Neuronal stem cell (in vitro differentiated cells): ENCODE results near the gene KIF12.

Experiments
- DNase-seq: peaks from one replicate; pipeline ENCODE4 v3.0.0-alpha.2; 2013; ENCODE audit warnings: low spot score
- H2AFZ ChIP-seq: one replicate; pipeline ENCODE4 v1.6.1; 2013; ENCODE audit warnings: mild to moderate bottlenecking, low read length, inconsistent platforms
- H2AK5ac ChIP-seq: 2 replicates; pipeline ENCODE4 v1.6.1; 2013; ENCODE audit warnings: low read depth, mild to moderate bottlenecking, inconsistent platforms, low read length, moderate library complexity, mixed read lengths
- H2BK120ac ChIP-seq: 2 replicates; pipeline ENCODE4 v1.6.1; 2013; ENCODE audit warnings: low read depth, mild to moderate bottlenecking, inconsistent platforms, low read length, moderate library complexity, mixed read lengths
- H2BK12ac ChIP-seq: one replicate; pipeline ENCODE4 v1.6.1; 2013; ENCODE audit warnings: low read length, inconsistent platforms
- H2BK15ac ChIP-seq: 2 replicates; pipeline ENCODE4 v1.6.1; 2013; ENCODE audit warnings: mild to moderate bottlenecking, low read length, inconsistent platforms, mixed read lengths
- H2BK5ac ChIP-seq: one replicate; pipeline ENCODE4 v1.6.1; 2013; ENCODE audit warnings: inconsistent platforms, mild to moderate bottlenecking, low read length, moderate library complexity
- H3K14ac ChIP-seq: one replicate; pipeline ENCODE4 v1.6.1; 2013; ENCODE audit warnings: low read length, inconsistent platforms
- H3K18ac ChIP-seq: 2 replicates; pipeline ENCODE4 v1.6.1; 2013; ENCODE audit warnings: low read length, inconsistent platforms
- H3K23ac ChIP-seq: 2 replicates; pipeline ENCODE4 v1.6.1; 2013; ENCODE audit warnings: low read depth, mild to moderate bottlenecking, mixed read lengths, low read length, inconsistent platforms; ENCODE audit not compliant: poor library complexity
- H3K27ac ChIP-seq: replicated peaks from 3 replicates; pipeline ENCODE4 v1.5.1; 2013; ENCODE audit warnings: low read length, inconsistent platforms
- H3K27me3 ChIP-seq, 3 experiments: 2 replicates each; pipeline ENCODE4 v1.6.1; 2013; ENCODE audit warnings: low read length in 3 of 3, mild to moderate bottlenecking in 2 of 3, inconsistent platforms in 1 of 3, low read depth in 1 of 3, mixed read lengths in 1 of 3, moderate library complexity in 1 of 3; ENCODE audit not compliant: control insufficient read depth in 3 of 3, insufficient read depth in 3 of 3
- H3K36me3 ChIP-seq, 2 donors: replicated peaks in 1 of 2; 2 replicates each; pipeline ENCODE4 v1.6.1; 2013; ENCODE audit warnings: low read length in 2 of 2; ENCODE audit not compliant: control insufficient read depth in 2 of 2, insufficient read depth in 2 of 2
- H3K4ac ChIP-seq: 2 replicates; pipeline ENCODE4 v1.6.1; 2013; ENCODE audit warnings: inconsistent platforms, mild to moderate bottlenecking, low read length, moderate library complexity
- H3K4me1 ChIP-seq, 2 donors: 1 replicate in 1 of 2; 2 replicates in 1 of 2; pipeline ENCODE4 v1.6.1; 2013; ENCODE audit warnings: low read length in 2 of 2, low read depth in 1 of 2; ENCODE audit not compliant: control insufficient read depth in 2 of 2, insufficient read depth in 1 of 2
- H3K4me2 ChIP-seq: one replicate; pipeline ENCODE4 v1.6.1; 2013; ENCODE audit warnings: mild to moderate bottlenecking, low read length, inconsistent platforms; ENCODE audit not compliant: insufficient read depth, poor library complexity, severe bottlenecking
- H3K4me3 ChIP-seq, 2 donors: 2 replicates each; pipeline ENCODE4 v1.5.1; 2013; ENCODE audit warnings: low read length in 2 of 2, mild to moderate bottlenecking in 2 of 2, inconsistent platforms in 1 of 2, moderate library complexity in 1 of 2
- H3K79me1 ChIP-seq: one replicate; pipeline ENCODE4 v1.6.1; 2013; ENCODE audit warnings: low read depth, mild to moderate bottlenecking, inconsistent platforms, low read length, moderate library complexity
- H3K9ac ChIP-seq: one replicate; pipeline ENCODE4 v1.6.1; 2013; ENCODE audit warnings: mild to moderate bottlenecking, low read depth, low read length, inconsistent platforms; ENCODE audit not compliant: poor library complexity
- H3K9me3 ChIP-seq, 2 donors: replicated peaks in 1 of 2; 2 replicates each; pipeline versions ENCODE3 to v1.6.1; 2013; ENCODE audit warnings: low read length in 2 of 2, mild to moderate bottlenecking in 2 of 2, inconsistent platforms in 1 of 2, low read depth in 1 of 2, mixed read lengths in 1 of 2, moderate library complexity in 1 of 2; ENCODE audit not compliant: control insufficient read depth in 2 of 2, insufficient read depth in 1 of 2
- H4K8ac ChIP-seq: one replicate; pipeline ENCODE4 v1.6.1; 2013; ENCODE audit warnings: low read depth, mild to moderate bottlenecking, inconsistent platforms, low read length, moderate library complexity
- H4K91ac ChIP-seq: one replicate; pipeline ENCODE4 v1.6.1; 2013; ENCODE audit warnings: low read length, low read depth, mild to moderate bottlenecking, inconsistent platforms; ENCODE audit not compliant: poor library complexity
- WGBS, 2 donors: extraction: QIAGEN DNeasy Blood & Tissue Kit; methylation state at CpG; one replicate each; pipeline ENCODE4 v1.1.7; 2013; ENCODE audit warnings: missing lambda C conversion rate in 2 of 2, mixed read lengths in 1 of 2; ENCODE audit not compliant: insufficient read length in 2 of 2, insufficient replicate concordance in 1 of 2; ENCODE audit errors: extremely low coverage in 2 of 2; 5-methylcytosine and 5-hydroxymethylcytosine counted together

Gene KIF12

DNA sequence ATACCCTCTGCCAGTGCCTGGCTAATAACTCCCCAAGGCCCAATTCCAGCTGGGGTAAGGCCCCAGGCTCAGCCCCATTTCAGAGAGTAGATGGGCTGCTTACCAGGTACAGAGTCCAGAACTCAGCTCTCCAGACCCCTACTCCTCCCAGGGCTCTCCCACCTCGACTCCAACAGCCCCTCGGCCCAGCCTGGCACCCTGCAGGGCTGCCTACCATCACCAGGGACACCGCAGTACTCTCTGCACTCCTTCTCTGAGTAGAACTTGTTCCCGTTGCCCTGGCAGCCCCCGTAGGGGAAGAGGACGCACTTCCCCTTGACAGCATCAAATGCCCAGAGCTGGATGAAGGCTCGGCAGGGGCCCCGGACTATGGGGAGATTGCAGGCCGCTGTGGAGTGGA is 38.4 kb downstream of the KIF12 start:
- H2BK5ac ChIP-seq: no peak overlapping the region
- no peak overlapping the region for H4K8ac ChIP-seq
- H3K4me3 ChIP-seq: no peak overlapping the region
- no peaks in the 10 kb centered on the region for H3K79me1 ChIP-seq
- peaks cover 0 to 2% of the 10 kb centered on the region in 2 donors for H3K4me1 ChIP-seq
- no peak overlapping the region for H2BK15ac ChIP-seq
- H2BK12ac ChIP-seq: no peak overlapping the region
- H3K18ac ChIP-seq: peak overlapping the region; percentile 21
- peaks cover 2 to 8% of the 10 kb centered on the region in 2 donors for H3K36me3 ChIP-seq
- H2AFZ ChIP-seq: no peak overlapping the region
- no peak overlapping the region for H3K14ac ChIP-seq
- no peak overlapping the region for H2BK120ac ChIP-seq
- no peak overlapping the region for H3K9ac ChIP-seq
- WGBS, 2 donors: no CpG with 5 or more reads among the region's 9 CpGs
- no peak overlapping the region for H2AK5ac ChIP-seq
- H4K91ac ChIP-seq: no peak overlapping the region
- no peak overlapping the region for H3K4me2 ChIP-seq
- peaks cover 0 to 2% of the 10 kb centered on the region in 2 donors for H3K9me3 ChIP-seq
- no peak overlapping the region for H3K27ac ChIP-seq
- no peak overlapping the region for H3K23ac ChIP-seq
- no peak for DNase-seq
- no peak overlapping the region for H3K4ac ChIP-seq
- H3K27me3 ChIP-seq: no peaks in the 10 kb centered on the region

DNA sequence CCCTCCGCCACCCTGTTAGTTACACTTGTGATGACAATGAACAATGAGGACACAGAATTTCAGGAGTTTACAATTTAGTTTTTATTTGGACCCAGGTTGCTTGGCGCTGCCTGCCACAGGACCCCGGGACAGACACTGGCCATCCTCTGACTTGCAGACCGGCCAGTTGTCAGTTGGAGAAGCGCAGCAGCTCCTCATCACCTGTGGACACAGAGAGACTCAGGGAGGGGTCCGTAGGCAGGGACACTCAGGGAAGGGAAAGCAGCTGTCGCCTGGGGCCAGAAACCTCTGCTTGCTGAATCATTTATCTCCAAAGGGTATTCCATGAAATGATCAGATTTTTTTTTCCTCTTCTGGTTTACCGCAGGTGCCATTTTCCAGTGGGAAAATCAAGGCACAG is 39.0 kb downstream of the KIF12 start:
- no peak overlapping the region for H4K91ac ChIP-seq
- H3K9me3 ChIP-seq: peaks cover 0 to 2% of the 10 kb centered on the region in 2 donors
- peaks cover 0 to 2% of the 10 kb centered on the region in 2 donors for H3K4me1 ChIP-seq
- no peak overlapping the region for H3K18ac ChIP-seq
- no peak overlapping the region for H2AFZ ChIP-seq
- no peak overlapping the region for H2BK15ac ChIP-seq
- no peaks in the 10 kb centered on the region for H3K79me1 ChIP-seq
- H3K4ac ChIP-seq: no peak overlapping the region
- no CpG with 5 or more reads among the region's 8 CpGs for WGBS, 2 donors
- H3K9ac ChIP-seq: no peak overlapping the region
- H3K27me3 ChIP-seq: no peaks in the 10 kb centered on the region
- H3K14ac ChIP-seq: no peak overlapping the region
- H4K8ac ChIP-seq: no peak overlapping the region
- no peak overlapping the region for H3K27ac ChIP-seq
- peaks cover 2 to 9% of the 10 kb centered on the region in 2 donors for H3K36me3 ChIP-seq
- H2BK5ac ChIP-seq: no peak overlapping the region
- no peak for DNase-seq
- H3K23ac ChIP-seq: no peak overlapping the region
- no peak overlapping the region for H2AK5ac ChIP-seq
- no peak overlapping the region for H3K4me3 ChIP-seq
- no peak overlapping the region for H2BK120ac ChIP-seq
- H2BK12ac ChIP-seq: no peak overlapping the region
- no peak overlapping the region for H3K4me2 ChIP-seq

DNA sequence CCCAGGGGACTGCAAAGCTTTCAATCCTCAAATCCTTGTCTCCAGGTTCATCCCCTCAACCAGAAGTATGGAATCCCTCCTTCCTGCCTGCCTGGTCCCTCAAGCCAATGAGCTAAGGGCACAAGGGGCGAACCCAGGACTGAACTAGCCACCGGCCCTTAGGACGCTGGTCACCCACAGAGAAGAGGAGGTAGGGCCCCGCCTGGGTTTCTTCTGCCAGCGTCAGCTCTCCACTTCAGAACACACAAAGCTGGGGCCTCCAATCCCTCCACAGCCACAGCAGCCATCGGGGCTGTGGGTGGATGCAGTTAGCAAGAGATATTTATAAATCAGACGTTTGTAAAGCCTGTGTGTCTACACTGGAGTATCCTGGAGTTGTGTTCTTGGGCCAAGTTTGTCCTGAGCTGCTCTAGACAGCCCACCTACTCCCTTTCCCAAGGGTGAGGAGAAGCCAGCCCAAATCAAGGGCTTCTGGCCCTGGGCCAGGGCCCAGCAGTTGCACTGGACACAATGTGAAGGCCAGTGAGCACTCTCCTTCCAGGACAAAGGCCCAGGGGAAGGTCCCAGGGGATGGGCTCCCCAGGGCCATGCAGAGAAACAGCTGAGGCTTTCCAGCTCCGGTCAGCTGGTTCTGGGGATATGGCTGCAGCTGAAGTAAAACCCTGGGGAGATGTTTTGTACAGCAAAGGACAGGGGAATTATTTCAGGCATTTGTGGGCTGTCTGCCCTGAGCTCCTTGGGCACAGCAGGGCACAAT is 39.9 kb downstream of the KIF12 start:
- peaks cover 2 to 10% of the 10 kb centered on the region in 2 donors for H3K36me3 ChIP-seq
- no peak overlapping the region for H3K14ac ChIP-seq
- no peak overlapping the region for H4K91ac ChIP-seq
- no peak overlapping the region for H3K23ac ChIP-seq
- H2BK12ac ChIP-seq: no peak overlapping the region
- H3K4me3 ChIP-seq: no peak overlapping the region
- no peak overlapping the region for H3K4me2 ChIP-seq
- peaks cover 0 to 2% of the 10 kb centered on the region in 2 donors for H3K4me1 ChIP-seq
- peaks cover 0 to 2% of the 10 kb centered on the region in 2 donors for H3K9me3 ChIP-seq
- H3K18ac ChIP-seq: peak overlapping the region; percentile 23
- H3K27me3 ChIP-seq: no peaks in the 10 kb centered on the region
- H2BK5ac ChIP-seq: no peak overlapping the region
- no CpG with 5 or more reads among the region's 8 CpGs for WGBS, 2 donors
- no peak overlapping the region for H2BK15ac ChIP-seq
- H3K27ac ChIP-seq: no peak overlapping the region
- no peak overlapping the region for H3K9ac ChIP-seq
- no peaks in the 10 kb centered on the region for H3K79me1 ChIP-seq
- DNase-seq: no peak
- no peak overlapping the region for H3K4ac ChIP-seq
- no peak overlapping the region for H2AFZ ChIP-seq
- H4K8ac ChIP-seq: no peak overlapping the region
- H2BK120ac ChIP-seq: no peak overlapping the region
- no peak overlapping the region for H2AK5ac ChIP-seq

DNA sequence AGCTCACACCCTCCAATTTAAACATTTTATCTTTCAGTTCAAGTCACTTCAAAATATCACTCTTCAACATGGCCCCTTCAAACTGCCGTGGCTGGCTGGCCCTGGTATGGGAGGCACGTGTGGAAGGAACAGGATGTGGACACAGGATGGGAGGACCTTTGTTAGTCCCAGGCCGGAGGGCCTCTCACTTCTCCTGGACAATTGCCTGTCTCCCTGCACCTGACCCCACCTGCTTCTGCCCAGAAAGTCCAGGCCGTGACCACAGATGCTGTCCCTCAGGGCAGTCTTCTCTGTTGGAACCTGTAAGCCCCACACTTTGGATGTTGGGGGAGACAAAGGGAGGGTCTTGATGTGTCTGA is 40.4 kb downstream of the KIF12 start:
- no peak overlapping the region for H4K91ac ChIP-seq
- no peak overlapping the region for H3K4ac ChIP-seq
- no peaks in the 10 kb centered on the region for H3K79me1 ChIP-seq
- H3K14ac ChIP-seq: no peak overlapping the region
- no peak for DNase-seq
- no peak overlapping the region for H3K9ac ChIP-seq
- peaks cover 0 to 2% of the 10 kb centered on the region in 2 donors for H3K4me1 ChIP-seq
- no peak overlapping the region for H2AFZ ChIP-seq
- H2BK120ac ChIP-seq: no peak overlapping the region
- H2BK5ac ChIP-seq: no peak overlapping the region
- no peak overlapping the region for H3K18ac ChIP-seq
- H3K4me3 ChIP-seq: no peak overlapping the region
- H2BK12ac ChIP-seq: no peak overlapping the region
- H3K36me3 ChIP-seq: peaks cover 3 to 15% of the 10 kb centered on the region in 2 donors
- no peaks in the 10 kb centered on the region for H3K27me3 ChIP-seq
- no peak overlapping the region for H3K4me2 ChIP-seq
- no peak overlapping the region for H2AK5ac ChIP-seq
- no peak overlapping the region for H4K8ac ChIP-seq
- H3K27ac ChIP-seq: no peak overlapping the region
- H3K9me3 ChIP-seq: peaks cover 0 to 2% of the 10 kb centered on the region in 2 donors
- WGBS, 2 donors: no CpG with 5 or more reads among the region's 4 CpGs
- no peak overlapping the region for H2BK15ac ChIP-seq
- H3K23ac ChIP-seq: no peak overlapping the region
